ENCODE measurements around the gene YAF2. TPM values are rescaled to one million over a fixed set of nuclear protein-coding genes. Genes with fewer than 3 reads are reported as not detected.

Gene YAF2
- total RNA-seq, 1 donor from 2014 or later = 22.4 TPM

GRCh38 chr12:42162965-42163364 lies 75.1 kb downstream of the YAF2 start:
- no peak overlapping the region for H3K4me3 Mint-ChIP-seq
- no peak for TF ChIP-seq CTCF (IDR thresholded peaks at IDR 0.05)
- TF ChIP-seq EZH2 (IDR thresholded peaks at IDR 0.05) = no peak
- TF ChIP-seq EZH2phosphoT487 (IDR thresholded peaks at IDR 0.05) = no peak
- no peak overlapping the region for H3K27ac Mint-ChIP-seq
- Histone ChIP-seq H3K36me3 (no peaks in the 10 kb centered on the region), H3K27ac (no peak overlapping the region), H3K4me1 (peaks cover 11% of the 10 kb centered on the region), H3K9ac (no peak overlapping the region), H3F3A (ENCODE audit: low read depth) (no peaks in the 10 kb centered on the region), H3K79me2 (ENCODE audit: low read depth) (no peaks in the 10 kb centered on the region), H4K20me1 (ENCODE audit: low read depth) (no peaks in the 10 kb centered on the region), H3K4me2 (no peak overlapping the region), H3K9me3 (ENCODE audit: low read depth) (no peaks in the 10 kb centered on the region), H3K27me3 (no peaks in the 10 kb centered on the region), H3K4me3 (no peak overlapping the region), H2AFZ (replicated peaks) (no peak overlapping the region)
- no peak for DNase-seq (ENCODE audit: low spot score)
- no peaks in the 10 kb centered on the region for H3K4me1 Mint-ChIP-seq
- peaks cover 2% of the 10 kb centered on the region for H3K9me3 Mint-ChIP-seq
- H3K36me3 Mint-ChIP-seq = peaks cover 16% of the 10 kb centered on the region
- H3K27me3 Mint-ChIP-seq (ENCODE audit: insufficient read depth, low read depth) = no peaks in the 10 kb centered on the region

DNA sequence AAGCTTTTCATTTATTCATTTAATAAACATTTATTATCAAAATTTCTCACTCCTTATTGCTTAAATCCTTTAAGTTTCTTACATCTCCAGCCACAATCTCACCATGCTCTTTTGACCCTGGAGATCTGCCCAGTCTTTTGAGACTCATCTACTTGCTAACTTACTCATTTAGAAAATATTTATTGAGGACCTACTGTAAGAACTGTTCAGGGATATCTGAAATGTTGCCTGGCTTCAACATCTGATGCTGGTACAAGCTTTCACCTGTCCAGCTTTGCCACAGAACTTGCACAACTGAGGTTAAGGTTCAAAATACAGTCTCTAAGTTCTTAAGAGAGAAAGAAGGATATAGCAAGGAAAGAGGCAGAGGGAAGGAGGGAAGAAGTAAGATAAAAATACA lies 75.9 kb downstream of the YAF2 start:
- H3K9ac ChIP-seq = no peak overlapping the region
- peaks cover 2% of the 10 kb centered on the region for H3K9me3 Mint-ChIP-seq
- peaks cover under 1% of the 10 kb centered on the region for H3K4me1 Mint-ChIP-seq
- no peaks in the 10 kb centered on the region for H3K79me2 ChIP-seq (ENCODE audit: low read depth)
- H3K27ac Mint-ChIP-seq = no peak overlapping the region
- peaks cover 16% of the 10 kb centered on the region for H3K36me3 Mint-ChIP-seq
- no peaks in the 10 kb centered on the region for H4K20me1 ChIP-seq (ENCODE audit: low read depth)
- no peak for DNase-seq (ENCODE audit: low spot score)
- no peak overlapping the region for H3K4me3 Mint-ChIP-seq
- peaks cover 18% of the 10 kb centered on the region for H3K4me1 ChIP-seq
- H3K4me2 ChIP-seq = no peak overlapping the region
- peaks cover 3% of the 10 kb centered on the region for H3F3A ChIP-seq (ENCODE audit: low read depth)
- H3K9me3 ChIP-seq (ENCODE audit: low read depth) = no peaks in the 10 kb centered on the region
- no peak overlapping the region for H2AFZ ChIP-seq (replicated peaks)
- H3K27ac ChIP-seq = no peak overlapping the region
- no peaks in the 10 kb centered on the region for H3K27me3 ChIP-seq
- H3K27me3 Mint-ChIP-seq (ENCODE audit: insufficient read depth, low read depth) = no peaks in the 10 kb centered on the region
- H3K36me3 ChIP-seq = no peaks in the 10 kb centered on the region
- no peak overlapping the region for H3K4me3 ChIP-seq
- TF ChIP-seq EZH2phosphoT487 (IDR thresholded peaks at IDR 0.05) = no peak
- no peak for TF ChIP-seq CTCF (IDR thresholded peaks at IDR 0.05)
- no peak for TF ChIP-seq EZH2 (IDR thresholded peaks at IDR 0.05)

DNA sequence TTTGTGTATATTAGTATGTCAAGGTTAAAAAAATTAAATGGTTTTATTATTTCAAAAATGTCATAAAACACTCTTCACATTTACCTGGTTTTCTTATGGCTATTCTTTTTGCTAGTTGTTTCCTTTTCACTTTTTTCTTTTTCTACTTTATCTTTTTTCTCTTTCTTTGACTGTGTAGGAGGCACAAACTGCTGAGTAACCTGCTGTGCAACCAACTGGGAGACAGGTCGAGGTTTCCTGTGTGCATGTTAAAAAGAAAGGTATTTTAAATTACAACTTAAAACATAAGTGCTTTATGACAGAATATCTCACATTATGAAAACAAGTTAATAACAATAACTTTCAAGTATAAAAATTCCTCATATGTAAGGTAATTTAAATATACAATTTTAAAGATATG lies 76.5 kb downstream of the YAF2 start:
- no peak for DNase-seq (ENCODE audit: low spot score)
- no peak overlapping the region for H3K4me3 Mint-ChIP-seq
- Histone ChIP-seq H3K79me2 (ENCODE audit: low read depth) (no peaks in the 10 kb centered on the region), H3K4me1 (peaks cover 24% of the 10 kb centered on the region), H2AFZ (replicated peaks) (no peak overlapping the region), H3F3A (ENCODE audit: low read depth) (peaks cover 8% of the 10 kb centered on the region), H3K4me3 (no peak overlapping the region), H3K9me3 (ENCODE audit: low read depth) (no peaks in the 10 kb centered on the region), H3K9ac (no peak overlapping the region), H3K4me2 (no peak overlapping the region), H3K36me3 (no peaks in the 10 kb centered on the region), H3K27ac (no peak overlapping the region), H4K20me1 (ENCODE audit: low read depth) (no peaks in the 10 kb centered on the region), H3K27me3 (no peaks in the 10 kb centered on the region)
- peaks cover 3% of the 10 kb centered on the region for H3K4me1 Mint-ChIP-seq
- peaks cover 14% of the 10 kb centered on the region for H3K36me3 Mint-ChIP-seq
- no peaks in the 10 kb centered on the region for H3K27me3 Mint-ChIP-seq (ENCODE audit: insufficient read depth, low read depth)
- peaks cover 2% of the 10 kb centered on the region for H3K9me3 Mint-ChIP-seq
- no peak for TF ChIP-seq EZH2phosphoT487 (IDR thresholded peaks at IDR 0.05)
- TF ChIP-seq EZH2 (IDR thresholded peaks at IDR 0.05) = no peak
- no peak for TF ChIP-seq CTCF (IDR thresholded peaks at IDR 0.05)
- no peak overlapping the region for H3K27ac Mint-ChIP-seq
